ENCODE results near the gene RIC8A. TPM values are rescaled to one million over a fixed set of nuclear protein-coding genes. Genes with fewer than 3 reads are reported as not detected.

The RIC8A gene
- total and polyA plus RNA-seq, 9 of the 15 experiments (the other 6 are each of a cell fraction or from before 2014, with no cell fraction given): 10.7 to 108 (median 72.1) TPM

- Histone ChIP-seq H4K20me1 (replicated peaks; ENCODE audit: control insufficient read depth, insufficient read depth, low read length) (peaks cover 13% of the 10 kb centered on the region), H3K4me1 (replicated peaks in 1 of 2; ENCODE audit: control insufficient read depth in 2 of 2, insufficient read depth in 2 of 2, low read length in 2 of 2) (peaks cover 13 to 33% of the 10 kb centered on the region in 2 experiments; a peak in 4 of 5 replicates), H3K79me2 (ENCODE audit: control insufficient read depth, insufficient read depth, low read length) (peaks cover 4% of the 10 kb centered on the region; the same call in 1 of the 3 replicates), H3K4me2 (ENCODE audit: insufficient read depth, low read length) (no peak overlapping the region), H3K9me3 (replicated peaks; ENCODE audit: control insufficient read depth, insufficient read depth, low read depth, low read length) (no peaks in the 10 kb centered on the region), H3K9me1 (ENCODE audit: control insufficient read depth, insufficient read depth, low read length) (no peaks in the 10 kb centered on the region), H3K27me3 (ENCODE audit: control insufficient read depth in 2 of 2, insufficient read depth in 2 of 2, low read length in 2 of 2) (no peaks in the 10 kb centered on the region), H2AFZ (ENCODE audit: low read depth, low read length) (no peak overlapping the region), H3K36me3 (ENCODE audit: control insufficient read depth, insufficient read depth, low read length) (peaks cover 25% of the 10 kb centered on the region; the same call in 2 of the 3 replicates), H3K27ac (ENCODE audit: extremely low read depth, low read depth, low read length) (no peak overlapping the region), H3K9ac (ENCODE audit: insufficient read depth in 1 of 2, low read depth in 2 of 2, low read length in 2 of 2) (0 out of 4 replicates have a peak overlapping the region, but pooled peaks of 1 of the 2 experiments have one; percentile 35), H3K4me3 (no peak overlapping the region)
- intact Hi-C loops (cut with micrococcal nuclease): no loop called here
- ATAC-seq: no peak
- DNase-seq (ENCODE audit: extremely low read depth in 1 of 4, low spot score in 3 of 4): no peak
- 72% methylated on average over 12 of the region's 13 CpGs for WGBS (ENCODE audit: insufficient coverage, low coverage, missing lambda C conversion rate)
- ChIA-PET POLR2A (interaction anchor here (0.5 to 2.4 kb wide), 5 partner anchors 8 to 233 kb away, joined by 3 to 23 read pairs (median 3); partner anchors contain the start of genes BET1L and RIC8A), CTCF (ENCODE audit: low intra/inter-chr PET ratio) (no interaction called here)
- in situ Hi-C loops (cut with MboI): loop anchor here (5.0 kb wide), 1 partner anchor 318 kb away; no protein-coding TSS in a partner anchor
- no peak for FAIRE-seq
- no peak for TF ChIP-seq ZNF644 (tag; IDR thresholded peaks at IDR 0.05; ENCODE audit: low read depth)
- TF ChIP-seq TEAD2 (tag; IDR thresholded peaks at IDR 0.05): no peak
- TF ChIP-seq POLR2G (IDR thresholded peaks at IDR 0.05; ENCODE audit: low read depth, low read length): peak; percentile 61
- peak; percentile 53 for TF ChIP-seq RBM22 (IDR thresholded peaks at IDR 0.05; ENCODE audit: low read depth, low read length, poor library complexity, severe bottlenecking)
- BruUV-seq (replicated peaks): no TSS peak
Observed at GRCh38 chr11:199004-199581, 8.4 kb upstream of the RIC8A start.

- Histone ChIP-seq H3K79me2 (ENCODE audit: control insufficient read depth, insufficient read depth, low read length) (peaks cover 11% of the 10 kb centered on the region), H4K20me1 (replicated peaks; ENCODE audit: control insufficient read depth, insufficient read depth, low read length) (peaks cover 14% of the 10 kb centered on the region), H3K9ac (ENCODE audit: insufficient read depth in 1 of 2, low read depth in 2 of 2, low read length in 2 of 2) (peak overlapping the region in 1 of 2 experiments; percentile 68; a peak in 1 of 4 replicates), H3K4me3 (no peak overlapping the region), H3K36me3 (ENCODE audit: control insufficient read depth, insufficient read depth, low read length) (peaks cover 31% of the 10 kb centered on the region), H3K4me2 (ENCODE audit: insufficient read depth, low read length) (no peak overlapping the region), H3K4me1 (replicated peaks in 1 of 2; ENCODE audit: control insufficient read depth in 2 of 2, insufficient read depth in 2 of 2, low read length in 2 of 2) (peaks cover 13 to 37% of the 10 kb centered on the region in 2 experiments; a peak in 4 of 5 replicates), H2AFZ (ENCODE audit: low read depth, low read length) (no peak overlapping the region), H3K27me3 (ENCODE audit: control insufficient read depth in 2 of 2, insufficient read depth in 2 of 2, low read length in 2 of 2) (no peaks in the 10 kb centered on the region), H3K9me1 (ENCODE audit: control insufficient read depth, insufficient read depth, low read length) (no peaks in the 10 kb centered on the region), H3K9me3 (replicated peaks; ENCODE audit: control insufficient read depth, insufficient read depth, low read depth, low read length) (no peaks in the 10 kb centered on the region), H3K27ac (ENCODE audit: extremely low read depth, low read depth, low read length) (no peak overlapping the region)
- POLR2A ChIA-PET: interaction anchor here (0.5 to 1.2 kb wide), 3 partner anchors 14 to 249 kb away, joined by 3 to 4 read pairs (median 3); no protein-coding TSS in a partner anchor
- no peak for ATAC-seq
- CTCF ChIA-PET (ENCODE audit: low intra/inter-chr PET ratio): no interaction called here
- in situ Hi-C loops (cut with MboI) (loop anchor here (5.0 kb wide), 1 partner anchor 318 kb away; no protein-coding TSS in a partner anchor), intact Hi-C loops (cut with micrococcal nuclease) (no loop called here)
- peak in 1 of 4 experiments; percentile 18 for DNase-seq (ENCODE audit: extremely low read depth in 1 of 4, low spot score in 3 of 4)
- WGBS (ENCODE audit: insufficient coverage, low coverage, missing lambda C conversion rate): 81% methylated on average over 8 of the region's 8 CpGs
- TF ChIP-seq RBFOX2 (IDR thresholded peaks at IDR 0.05; ENCODE audit: low read depth, low read length): peak; percentile 20; the same call in 1 of the 2 replicates
- peak; percentile 54 for TF ChIP-seq POLR2G (IDR thresholded peaks at IDR 0.05; ENCODE audit: low read depth, low read length)
- no peak for TF ChIP-seq ZBTB8A (IDR thresholded peaks at IDR 0.05; ENCODE audit: partially characterized antibody)
- 0 out of 2 replicates have a peak, but pooled peaks have one; percentile 26 for TF ChIP-seq SUPT5H (IDR thresholded peaks at IDR 0.05)
- BruUV-seq (replicated peaks): no TSS peak
- no peak for FAIRE-seq
Observed at GRCh38 chr11:199782-200181, 7.7 kb upstream of the RIC8A start.
